MV-4-11 (cell line): ENCODE data around the gene KLK6.
"Not testable (repeated sequence)": the region's sequence is repeated elsewhere in the genome, so short reads cannot be mapped to it uniquely, and the experiment has no call there.

Experiments
- DNase-seq: peaks from one replicate; lab custom pipeline; 2025; lab: John Stamatoyannopoulos, UW

Gene KLK6

GRCh38 chr19:50992666-50993035 lies 23.3 kb upstream of the KLK6 start:
- no peak for DNase-seq

GRCh38 chr19:50984416-50984815 lies 15.0 kb upstream of the KLK6 start:
- DNase-seq, result not testable (repeated sequence)

- no peak for DNase-seq
These were observed 14.4 kb upstream of the KLK6 start, which contains the start of gene KLK7 for GRCh38 chr19:50983625-50984292. TSS of gene KLK7 (minus strand) at chr19:50983917. CDS start at chr19:50982399, 1,518 bp downstream.

GRCh38 chr19:50982186-50982585 lies 12.8 kb upstream of the KLK6 start:
- no peak for DNase-seq

GRCh38 chr19:50981587-50982146 lies 12.3 kb upstream of the KLK6 start:
- DNase-seq, result no peak

GRCh38 chr19:50980208-50980607 lies 10.8 kb upstream of the KLK6 start:
- no peak for DNase-seq

GRCh38 chr19:50979758-50980157 lies 10.4 kb upstream of the KLK6 start:
- no peak for DNase-seq

- DNase-seq, result no peak
These were observed 9.5 kb upstream of the KLK6 start for GRCh38 chr19:50978772-50979390.

GRCh38 chr19:50977626-50978025 lies 8.2 kb upstream of the KLK6 start:
- DNase-seq, result no peak

GRCh38 chr19:50975766-50976165 lies 6.4 kb upstream of the KLK6 start:
- DNase-seq, result no peak

- DNase-seq, result no peak
These were observed 5.5 kb upstream of the KLK6 start for GRCh38 chr19:50974702-50975556.

GRCh38 chr19:50972795-50973376 lies 3.5 kb upstream of the KLK6 start:
- no peak for DNase-seq

GRCh38 chr19:50969810-50970209 lies 419 bp upstream of the KLK6 start:
- not testable (repeated sequence) for DNase-seq

- no peak for DNase-seq
These were observed 527 bp downstream of the KLK6 start for GRCh38 chr19:50968716-50969412.

GRCh38 chr19:50967929-50968715 lies 1.3 kb downstream of the KLK6 start:
- no peak for DNase-seq

GRCh38 chr19:50964266-50964665 lies 5.1 kb downstream of the KLK6 start:
- DNase-seq, result no peak

- DNase-seq, result no peak
These were observed 6.0 kb downstream of the KLK6 start for GRCh38 chr19:50963381-50963780.

GRCh38 chr19:50962245-50962644 lies 7.1 kb downstream of the KLK6 start:
- DNase-seq, result no peak

- no peak for DNase-seq
These were observed 9.5 kb downstream of the KLK6 start for GRCh38 chr19:50959731-50960500.

- DNase-seq, result no peak
These were observed 11.8 kb downstream of the KLK6 start for GRCh38 chr19:50957587-50957986.
